K562 (cell line): ENCODE data around the gene ZNF831. TPM values are rescaled to one million over a fixed set of nuclear protein-coding genes. Genes with fewer than 3 reads are reported as not detected.

ENCODE experiments used
- ATAC-seq: fragments of 200-7000 bp; cut with Tn5 transposase; 3 replicates; pipeline ENCODE4 v1.9.1; 2020; ENCODE audit warnings: moderate library complexity
- BruUV-seq: library from RNA; stranded (reverse); fragments of 400-500 nt; replicated peaks from 2 replicates; lab custom pipeline; 2021; lab: Mats Ljungman, UMichigan
- CTCF ChIA-PET: fragments of 300-600 bp; formaldehyde crosslinking; extraction: SDS; loops from one replicate; lab custom pipeline; 2021; ENCODE audit warnings: low intra/inter-chr PET ratio; lab: Yijun Ruan, JAX
- POLR2A ChIA-PET: fragments of 300-600, 350-650 bp; sonication (Branson Sonifier 250); formaldehyde crosslinking; extraction: SDS; loops from one replicate; lab custom pipeline; 2021; ENCODE audit warnings: antibody characterized with exemption, inconsistent platforms; lab: Yijun Ruan, JAX
- DNase-seq, 4 experiments: peaks; one replicate each; pipeline versions ENCODE4 v3.0.0 to v3.0.0-alpha.2; 2011 to 2018; ENCODE audit warnings: low spot score in 3 of 4, mixed read lengths in 3 of 4; ENCODE audit errors: extremely low read depth in 1 of 4
- FAIRE-seq: peaks from 2 replicates; lab custom pipeline; 2011; peaks lifted over from hg19 to GRCh38; lab: Jason Lieb, UNC
- H2AFZ ChIP-seq: 2 replicates; pipeline ENCODE4 v1.6.0; 2011; ENCODE audit warnings: low read depth, low read length, control low read depth, inconsistent platforms
- H3K27ac ChIP-seq: fragments of 200-600 bp; 3 replicates; pipeline ENCODE4 v1.8.0; 2011; ENCODE audit warnings: low read depth, mild to moderate bottlenecking, control low read depth, inconsistent platforms, low read length, moderate library complexity, mixed read lengths; ENCODE audit errors: extremely low read depth
- H3K27me3 ChIP-seq, 2 experiments: fragments of 300-600 bp in 1 of 2; 2 replicates in 1 of 2; 3 replicates in 1 of 2; pipeline versions ENCODE4 v1.6.0 to v1.8.0; 2011; ENCODE audit warnings: inconsistent platforms in 2 of 2, low read length in 2 of 2, mild to moderate bottlenecking in 1 of 2, mixed read lengths in 1 of 2, moderate library complexity in 1 of 2; ENCODE audit not compliant: control insufficient read depth in 2 of 2, insufficient read depth in 2 of 2
- H3K36me3 ChIP-seq: fragments of 300-600 bp; 3 replicates; pipeline ENCODE4 v1.8.0; 2011; ENCODE audit warnings: mild to moderate bottlenecking, low read length, inconsistent platforms; ENCODE audit not compliant: control insufficient read depth, insufficient read depth
- H3K4me1 ChIP-seq, 2 experiments: fragments of 200-600 bp in 1 of 2; replicated peaks in 1 of 2; 2 replicates in 1 of 2; 3 replicates in 1 of 2; pipeline versions ENCODE4 v1.5.1 to v1.8.0; 2011; ENCODE audit warnings: inconsistent platforms in 2 of 2, low read length in 2 of 2, mild to moderate bottlenecking in 1 of 2, mixed read lengths in 1 of 2, moderate library complexity in 1 of 2; ENCODE audit not compliant: control insufficient read depth in 2 of 2, insufficient read depth in 2 of 2
- H3K4me2 ChIP-seq: 2 replicates; pipeline ENCODE4 v1.6.1; 2011; ENCODE audit warnings: low read length, control low read depth, inconsistent platforms, mixed read lengths; ENCODE audit not compliant: insufficient read depth
- H3K4me3 ChIP-seq: fragments of 200-600 bp; sonication (generic), shearing (Covaris generic); 2 replicates; pipeline ENCODE4 v1.5.1; 2016; ENCODE audit warnings: control low read depth, inconsistent platforms
- H3K79me2 ChIP-seq: fragments of 200-600 bp; 3 replicates; pipeline ENCODE4 v1.8.0; 2011; ENCODE audit warnings: low read length, inconsistent platforms; ENCODE audit not compliant: control insufficient read depth, insufficient read depth
- H3K9ac ChIP-seq, 2 experiments: 2 replicates each; pipeline versions ENCODE4 v1.6.0 to v1.6.1; 2011; ENCODE audit warnings: low read depth in 2 of 2, low read length in 2 of 2, control low read depth in 1 of 2, inconsistent platforms in 1 of 2, mild to moderate bottlenecking in 1 of 2, mixed read lengths in 1 of 2; ENCODE audit not compliant: insufficient read depth in 1 of 2
- H3K9me1 ChIP-seq: one replicate; pipeline ENCODE4 v1.6.0; 2011; ENCODE audit warnings: inconsistent platforms, mild to moderate bottlenecking, low read length, moderate library complexity; ENCODE audit not compliant: control insufficient read depth, insufficient read depth
- H3K9me3 ChIP-seq: replicated peaks from 2 replicates; pipeline ENCODE4 v1.5.1; 2011; ENCODE audit warnings: low read depth, low read length, inconsistent platforms; ENCODE audit not compliant: control insufficient read depth, insufficient read depth
- H4K20me1 ChIP-seq: replicated peaks from 2 replicates; pipeline ENCODE4 v1.6.1; 2011; ENCODE audit warnings: low read length, inconsistent platforms, mixed read lengths; ENCODE audit not compliant: control insufficient read depth, insufficient read depth
- NFIC ChIP-seq: fragments of 450-650 bp; IDR thresholded peaks from 2 replicates; pipeline ENCODE4 v1.6.1; 2017; ENCODE audit warnings: mild to moderate bottlenecking, inconsistent platforms
- WGBS: fragments of 100-300 bp; shearing (Covaris generic); methylation state at CpG from one replicate; pipeline ENCODE4 v1.1.6; 2016; ENCODE audit warnings: low coverage, mixed read lengths; ENCODE audit not compliant: insufficient coverage; ENCODE audit errors: missing lambda C conversion rate; 5-methylcytosine and 5-hydroxymethylcytosine counted together
- in situ Hi-C: fragments of 300-500 bp; cut with MboI; formaldehyde crosslinking; loops from 4 replicates; pipeline ENCODE4 v1.15.0; 2018; ENCODE audit warnings: inconsistent platforms, mixed read lengths
- intact Hi-C: fragments of 100-400 bp; cut with micrococcal nuclease; formaldehyde crosslinking; loops from 2 replicates; pipeline ENCODE4 v1.14.2; 2022
- polyA plus RNA-seq, 8 experiments: library from polyadenylated mRNA; depleted of rRNA in 4 of 8; stranded (reverse) in 5 of 8; unstranded in 3 of 8; fragments of >200 nt; fragmentation: Nextera tagmentation in 2 of 8; fragmentation: Illumina TruSeq in 1 of 8; extraction: Ambion mirVana in 2 of 8; extraction: Trizol in 1 of 8; gene quantifications; 2 replicates each; pipeline versions ENCODE4 v1.2.1 to v1.2.3, GENCODE V29; 2011 to 2014; ENCODE audit warnings: inconsistent platforms in 1 of 8, missing spikeins in 1 of 8
- total RNA-seq, 7 experiments: library from RNA; depleted of rRNA in 6 of 7; stranded (reverse); fragments of >200 nt in 6 of 7; fragmentation: Illumina TruSeq in 2 of 7; extraction: Trizol in 2 of 7; gene quantifications; 2 replicates each; pipeline versions ENCODE4 v1.2.1 to v1.2.3, GENCODE V29; 2011 to 2021; ENCODE audit warnings: low replicate concordance in 1 of 7
- TF ChIP-seq, protein P1 (sequence below), 2 experiments: fragments of 450-650 bp; IDR thresholded peaks; 2 replicates each; pipeline ENCODE4 v1.6.1; 2016

ZNF831 gene
- total and polyA plus RNA-seq, 9 of the 15 experiments (the other 6 are each of a cell fraction or from before 2014, with no cell fraction given): not detected

DNA sequence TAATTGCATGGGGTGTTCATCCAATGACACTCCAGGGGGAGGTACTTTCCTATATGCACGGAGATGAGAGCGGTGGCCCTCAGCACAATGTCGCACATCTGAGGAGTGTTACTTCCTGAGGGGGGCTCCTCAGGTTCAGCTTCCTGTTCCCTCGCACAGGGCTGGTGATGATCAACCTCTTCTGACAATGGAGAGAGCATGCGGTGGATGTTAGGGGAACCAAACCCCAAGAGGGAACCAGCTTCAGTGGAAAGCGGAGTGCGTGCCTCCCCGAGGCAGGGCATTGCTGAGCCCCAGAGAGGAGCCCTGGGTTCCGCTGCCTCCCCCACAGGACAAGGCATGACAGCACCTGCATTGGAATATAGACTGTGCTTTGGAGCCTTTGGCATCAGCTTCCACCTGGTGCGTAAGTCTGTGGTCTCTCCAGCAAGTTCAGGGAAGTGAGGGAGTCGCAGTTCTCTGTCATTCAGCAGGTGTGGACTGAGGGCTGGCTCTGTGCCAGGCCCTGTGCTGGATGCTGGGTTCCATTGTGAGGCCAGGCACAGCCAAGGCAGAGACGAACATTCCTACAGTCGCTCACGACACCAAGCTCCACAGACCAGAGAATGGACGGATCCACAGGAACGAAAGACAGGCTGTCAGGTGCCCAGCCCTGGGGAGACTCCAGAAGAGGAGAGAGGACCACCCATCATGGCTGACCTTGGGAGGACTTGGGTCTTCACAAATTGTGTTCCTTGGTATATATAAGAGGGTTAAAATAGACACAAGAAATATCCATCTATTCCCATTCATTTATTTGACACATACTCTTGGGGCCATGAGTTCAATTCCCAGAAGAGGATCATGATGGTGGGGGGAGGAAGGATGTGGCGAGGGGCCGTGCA is 3.9 kb upstream of the ZNF831 start:
- no peak overlapping the region for H3K4me3 ChIP-seq
- intact Hi-C loops (no loop called here), in situ Hi-C loops (no loop called here)
- H3K79me2 ChIP-seq: no peaks in the 10 kb centered on the region
- no peak for FAIRE-seq
- ChIA-PET POLR2A (no interaction called here), CTCF (no interaction called here)
- H3K9me3 ChIP-seq: no peaks in the 10 kb centered on the region
- no TSS peak for BruUV-seq
- no peaks in the 10 kb centered on the region for H3K9me1 ChIP-seq
- no peak overlapping the region for H3K9ac ChIP-seq
- WGBS: under 1% methylated on average over 18 of the region's 18 CpGs
- H3K4me2 ChIP-seq: no peak overlapping the region
- DNase-seq: no peak
- no peaks in the 10 kb centered on the region for H3K36me3 ChIP-seq
- H3K4me1 ChIP-seq: no peaks in the 10 kb centered on the region
- H2AFZ ChIP-seq: no peak overlapping the region
- TF ChIP-seq, protein P1, sequence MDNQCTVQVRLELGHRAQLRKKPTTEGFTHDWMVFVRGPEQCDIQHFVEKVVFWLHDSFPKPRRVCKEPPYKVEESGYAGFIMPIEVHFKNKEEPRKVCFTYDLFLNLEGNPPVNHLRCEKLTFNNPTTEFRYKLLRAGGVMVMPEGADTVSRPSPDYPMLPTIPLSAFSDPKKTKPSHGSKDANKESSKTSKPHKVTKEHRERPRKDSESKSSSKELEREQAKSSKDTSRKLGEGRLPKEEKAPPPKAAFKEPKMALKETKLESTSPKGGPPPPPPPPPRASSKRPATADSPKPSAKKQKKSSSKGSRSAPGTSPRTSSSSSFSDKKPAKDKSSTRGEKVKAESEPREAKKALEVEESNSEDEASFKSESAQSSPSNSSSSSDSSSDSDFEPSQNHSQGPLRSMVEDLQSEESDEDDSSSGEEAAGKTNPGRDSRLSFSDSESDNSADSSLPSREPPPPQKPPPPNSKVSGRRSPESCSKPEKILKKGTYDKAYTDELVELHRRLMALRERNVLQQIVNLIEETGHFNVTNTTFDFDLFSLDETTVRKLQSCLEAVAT (IDR thresholded peaks at IDR 0.05): no peak
- peak; percentile 78 for TF ChIP-seq NFIC
- H3K27me3 ChIP-seq: peaks cover 2 to 28% of the 10 kb centered on the region in 2 experiments; a peak in 3 of 5 replicates
- ATAC-seq: no peak
- no peak overlapping the region for H3K27ac ChIP-seq
- peaks cover 4% of the 10 kb centered on the region; the same call in 1 of the 2 replicates for H4K20me1 ChIP-seq
